ENCODE data around the gene MFF. TPM values are rescaled to one million over a fixed set of nuclear protein-coding genes. Genes with fewer than 3 reads are reported as not detected.

Gene MFF
- total and polyA plus RNA-seq, 2 donors (not counting 1 experiment from before 2014, with no cell fraction given), result 77.9 to 174 TPM

- Histone ChIP-seq H3K9ac (ENCODE audit: insufficient read depth, low read length) (no peak overlapping the region), H2AFZ (ENCODE audit: low read length) (no peak overlapping the region), H3K36me3 (ENCODE audit: control insufficient read depth, insufficient read depth, low read length) (peaks cover 3% of the 10 kb centered on the region), H3K9me3 (ENCODE audit: control insufficient read depth, insufficient read depth, low read depth, low read length) (no peaks in the 10 kb centered on the region), H3K4me2 (ENCODE audit: extremely low read depth, insufficient read depth, low read length) (no peak overlapping the region), H3K4me1 (ENCODE audit: control insufficient read depth, extremely low read depth, insufficient read depth, low read length) (no peaks in the 10 kb centered on the region), H3K27ac (ENCODE audit: insufficient read depth, low read length) (no peak overlapping the region), H3K4me3 (replicated peaks in 1 of 4; ENCODE audit: control extremely low read depth in 1 of 4, insufficient read depth in 1 of 4, low read depth in 3 of 4, low read length in 4 of 4) (no peak overlapping the region), H3K27me3 (ENCODE audit: control insufficient read depth, insufficient read depth, low read length) (no peaks in the 10 kb centered on the region), H4K20me1 (ENCODE audit: control insufficient read depth, extremely low read depth, insufficient read depth, low read length) (no peaks in the 10 kb centered on the region), H3K79me2 (ENCODE audit: control insufficient read depth, insufficient read depth, low read length) (no peaks in the 10 kb centered on the region)
- DNase-seq (ENCODE audit: low read depth in 2 of 2), result no peak
- TF ChIP-seq CTCF (conservative IDR thresholded peaks at IDR 0.05 in 1 of 2, IDR thresholded peaks at IDR 0.05 in 1 of 2; ENCODE audit: low read depth in 1 of 2, low read length in 2 of 2) (no peak), EZH2 (IDR thresholded peaks at IDR 0.05; ENCODE audit: low read length, missing control alignments) (no peak)
These were observed 22.1 kb downstream of the MFF start for GRCh38 chr2:227347117-227347516.

GRCh38 chr2:227348324-227348723 lies 23.3 kb downstream of the MFF start:
- no peak overlapping the region for H3K4me3 ChIP-seq (replicated peaks in 1 of 4; ENCODE audit: control extremely low read depth in 1 of 4, insufficient read depth in 1 of 4, low read depth in 3 of 4, low read length in 4 of 4)
- H3K4me1 ChIP-seq (ENCODE audit: control insufficient read depth, extremely low read depth, insufficient read depth, low read length), result no peaks in the 10 kb centered on the region
- no peaks in the 10 kb centered on the region for H3K27me3 ChIP-seq (ENCODE audit: control insufficient read depth, insufficient read depth, low read length)
- H3K27ac ChIP-seq (ENCODE audit: insufficient read depth, low read length), result no peak overlapping the region
- peaks cover 3% of the 10 kb centered on the region for H3K36me3 ChIP-seq (ENCODE audit: control insufficient read depth, insufficient read depth, low read length)
- H3K9ac ChIP-seq (ENCODE audit: insufficient read depth, low read length), result no peak overlapping the region
- no peak overlapping the region for H2AFZ ChIP-seq (ENCODE audit: low read length)
- H3K79me2 ChIP-seq (ENCODE audit: control insufficient read depth, insufficient read depth, low read length), result no peaks in the 10 kb centered on the region
- DNase-seq (ENCODE audit: low read depth in 2 of 2), result no peak
- H3K9me3 ChIP-seq (ENCODE audit: control insufficient read depth, insufficient read depth, low read depth, low read length), result no peaks in the 10 kb centered on the region
- no peaks in the 10 kb centered on the region for H4K20me1 ChIP-seq (ENCODE audit: control insufficient read depth, extremely low read depth, insufficient read depth, low read length)
- no peak overlapping the region for H3K4me2 ChIP-seq (ENCODE audit: extremely low read depth, insufficient read depth, low read length)
- no peak for TF ChIP-seq CTCF (conservative IDR thresholded peaks at IDR 0.05 in 1 of 2, IDR thresholded peaks at IDR 0.05 in 1 of 2; ENCODE audit: low read depth in 1 of 2, low read length in 2 of 2)
- no peak for TF ChIP-seq EZH2 (IDR thresholded peaks at IDR 0.05; ENCODE audit: low read length, missing control alignments)

- TF ChIP-seq CTCF (conservative IDR thresholded peaks at IDR 0.05 in 1 of 2, IDR thresholded peaks at IDR 0.05 in 1 of 2; ENCODE audit: low read depth in 1 of 2, low read length in 2 of 2) (no peak), EZH2 (IDR thresholded peaks at IDR 0.05; ENCODE audit: low read length, missing control alignments) (no peak)
These were observed 25.1 kb downstream of the MFF start for GRCh38 chr2:227349989-227350612.

More at GRCh38 chr2:227349989-227350612, 25.1 kb downstream of the MFF start:
- no peaks in the 10 kb centered on the region for H3K4me1 ChIP-seq (ENCODE audit: control insufficient read depth, extremely low read depth, insufficient read depth, low read length)
- H3K9me3 ChIP-seq (ENCODE audit: control insufficient read depth, insufficient read depth, low read depth, low read length), result no peaks in the 10 kb centered on the region
- peaks cover 3% of the 10 kb centered on the region for H3K36me3 ChIP-seq (ENCODE audit: control insufficient read depth, insufficient read depth, low read length)
- no peak for DNase-seq (ENCODE audit: low read depth in 2 of 2)
- no peaks in the 10 kb centered on the region for H4K20me1 ChIP-seq (ENCODE audit: control insufficient read depth, extremely low read depth, insufficient read depth, low read length)
- H3K9ac ChIP-seq (ENCODE audit: insufficient read depth, low read length), result no peak overlapping the region
- H2AFZ ChIP-seq (ENCODE audit: low read length), result no peak overlapping the region
- no peak overlapping the region for H3K4me3 ChIP-seq (replicated peaks in 1 of 4; ENCODE audit: control extremely low read depth in 1 of 4, insufficient read depth in 1 of 4, low read depth in 3 of 4, low read length in 4 of 4)
- H3K27me3 ChIP-seq (ENCODE audit: control insufficient read depth, insufficient read depth, low read length), result no peaks in the 10 kb centered on the region
- H3K27ac ChIP-seq (ENCODE audit: insufficient read depth, low read length), result no peak overlapping the region
- no peaks in the 10 kb centered on the region for H3K79me2 ChIP-seq (ENCODE audit: control insufficient read depth, insufficient read depth, low read length)
- H3K4me2 ChIP-seq (ENCODE audit: extremely low read depth, insufficient read depth, low read length), result no peak overlapping the region

Data from fibroblast of lung (primary cell).